Suprapubic skin (tissue), 4 donors: ENCODE measurements around the gene PAEP.

Experiments used
- EP300 ChIP-seq: sonication (generic); formaldehyde crosslinking; IDR thresholded peaks from one replicate; pipeline ENCODE4 v1.6.1; 2017; ENCODE audit warnings: antibody characterized with exemption
- POLR2AphosphoS5 ChIP-seq, 3 donors: sonication (generic); formaldehyde crosslinking; IDR thresholded peaks; one replicate each; pipeline ENCODE4 v1.6.1; 2017; ENCODE audit warnings: antibody characterized with exemption in 3 of 3

GRCh38 chr9:135533113-135533512 lies 28.4 kb upstream of the PAEP start:
- TF ChIP-seq POLR2AphosphoS5 (IDR thresholded peaks at IDR 0.05) (no peak), EP300 (no peak)
